ENCODE measurements around the gene SIPA1L2. TPM values are rescaled to one million over a fixed set of nuclear protein-coding genes. Genes with fewer than 3 reads are reported as not detected.
A peak's percentile ranks its signal among the peaks of the same experiment; 100 is the strongest.

The SIPA1L2 gene
- total and polyA plus RNA-seq, 2 of the 4 experiments (the other 2 are of a cell fraction): 7.1 to 13.4 TPM

DNA sequence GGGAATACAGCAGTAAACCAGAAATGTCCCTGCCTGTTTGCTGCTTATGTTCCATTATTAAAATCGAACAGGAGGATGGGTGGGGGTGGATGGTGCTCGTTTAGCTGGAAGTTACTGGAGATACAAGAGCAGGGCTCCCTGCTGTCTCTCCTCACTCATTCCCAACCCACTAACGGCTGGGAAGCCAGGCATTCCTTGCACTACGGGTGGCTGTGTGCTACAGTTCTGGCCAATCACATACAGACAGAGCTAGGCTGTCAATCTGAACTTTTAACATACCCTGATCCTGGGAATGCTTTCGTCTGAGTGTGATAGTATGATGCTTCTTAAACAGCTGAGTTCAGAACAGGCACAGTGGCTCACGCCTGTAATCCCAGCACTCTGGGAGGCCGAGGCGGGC, 7.0 kb downstream of the SIPA1L2 start:
- in situ Hi-C loops (cut with MboI; ENCODE audit: low sequenced_read_pairs) (no loop called here), intact Hi-C loops (cut with micrococcal nuclease) (loop anchor here (10.0 kb wide), 2 partner anchors 478 to 608 kb away; no protein-coding TSS in a partner anchor), dilution Hi-C loops (cut with HindIII; ENCODE audit: low sequenced_read_pairs, unreplicated experiment) (no loop called here)
- H2AFZ ChIP-seq (replicated peaks; ENCODE audit: low read length, poor library complexity): no peak overlapping the region
- no peak overlapping the region for H4K5ac ChIP-seq (ENCODE audit: low read depth, low read length)
- peaks cover 10 to 20% of the 10 kb centered on the region in 2 experiments; a peak in 3 of 4 replicates for H3K79me1 ChIP-seq (ENCODE audit: low read depth in 1 of 2, low read length in 2 of 2)
- H3K4me3 ChIP-seq (ENCODE audit: insufficient read depth, low read depth, low read length): no peak overlapping the region
- H3K9ac ChIP-seq (ENCODE audit: low read depth, low read length): no peak overlapping the region
- DNase-seq (no peak), ATAC-seq (ENCODE audit: low read depth) (no peak)
- no peaks in the 10 kb centered on the region for H3K9me3 ChIP-seq (ENCODE audit: control insufficient read depth, insufficient read depth, low read length)
- H4K8ac ChIP-seq (ENCODE audit: low read depth in 2 of 2, low read length in 2 of 2): no peak overlapping the region
- no peaks in the 10 kb centered on the region for H3K27me3 ChIP-seq (ENCODE audit: control insufficient read depth, insufficient read depth, low read length)
- H3K14ac ChIP-seq (replicated peaks; ENCODE audit: low read depth, low read length): no peak overlapping the region
- 60% methylated on average over 1 of the region's 8 CpGs; no CpG with 5 or more reads in 1 of the 2 experiments for WGBS, 2 experiments (ENCODE audit: extremely low coverage in 2 of 2, insufficient read length in 1 of 2)
- H3K18ac ChIP-seq (ENCODE audit: low read depth, low read length): no peak overlapping the region
- H3K36me3 ChIP-seq (ENCODE audit: control insufficient read depth, insufficient read depth, low read length): no peaks in the 10 kb centered on the region
- H3K9me1 ChIP-seq (ENCODE audit: insufficient read depth, low read length): peaks cover 8% of the 10 kb centered on the region; the same call in 1 of the 2 replicates
- H3K4ac ChIP-seq (ENCODE audit: low read depth, low read length): 0 out of 2 replicates have a peak overlapping the region, but pooled peaks have one; percentile 3
- H3K56ac ChIP-seq (ENCODE audit: extremely low read depth, insufficient read depth, low read length): no peak overlapping the region
- ChIA-PET POLR2A (ENCODE audit: unreplicated experiment) (no interaction called here), CTCF (no interaction called here)
- H2BK20ac ChIP-seq (ENCODE audit: low read depth, low read length): no peak overlapping the region
- no peak overlapping the region for H2BK120ac ChIP-seq (ENCODE audit: low read depth, low read length)
- no peak overlapping the region for H2AK5ac ChIP-seq (ENCODE audit: low read depth, low read length)
- H4K20me1 ChIP-seq (ENCODE audit: insufficient read depth, low read length): peaks cover 3% of the 10 kb centered on the region; the same call in 1 of the 2 replicates
- H3K4me2 ChIP-seq (ENCODE audit: low read depth, low read length): no peak overlapping the region
- H2BK5ac ChIP-seq (ENCODE audit: low read depth, low read length, poor library complexity, severe bottlenecking): no peak overlapping the region
- H2AK9ac ChIP-seq (replicated peaks; ENCODE audit: low read depth, low read length, poor library complexity): no peak overlapping the region
- TF ChIP-seq BHLHE40 (IDR thresholded peaks at IDR 0.05; ENCODE audit: low read depth, low read length) (no peak), RFX5 (IDR thresholded peaks at IDR 0.05; ENCODE audit: low read depth, low read length) (no peak), NFE2L2 (IDR thresholded peaks at IDR 0.05; ENCODE audit: low read depth, low read length) (no peak), MAFK (IDR thresholded peaks at IDR 0.05; ENCODE audit: low read depth, low read length) (no peak), MAZ (IDR thresholded peaks at IDR 0.05; ENCODE audit: borderline replicate concordance, low read depth, low read length) (no peak), SMC3 (IDR thresholded peaks at IDR 0.05; ENCODE audit: low read depth, low read length) (no peak)
- TF ChIP-seq, protein P1, sequence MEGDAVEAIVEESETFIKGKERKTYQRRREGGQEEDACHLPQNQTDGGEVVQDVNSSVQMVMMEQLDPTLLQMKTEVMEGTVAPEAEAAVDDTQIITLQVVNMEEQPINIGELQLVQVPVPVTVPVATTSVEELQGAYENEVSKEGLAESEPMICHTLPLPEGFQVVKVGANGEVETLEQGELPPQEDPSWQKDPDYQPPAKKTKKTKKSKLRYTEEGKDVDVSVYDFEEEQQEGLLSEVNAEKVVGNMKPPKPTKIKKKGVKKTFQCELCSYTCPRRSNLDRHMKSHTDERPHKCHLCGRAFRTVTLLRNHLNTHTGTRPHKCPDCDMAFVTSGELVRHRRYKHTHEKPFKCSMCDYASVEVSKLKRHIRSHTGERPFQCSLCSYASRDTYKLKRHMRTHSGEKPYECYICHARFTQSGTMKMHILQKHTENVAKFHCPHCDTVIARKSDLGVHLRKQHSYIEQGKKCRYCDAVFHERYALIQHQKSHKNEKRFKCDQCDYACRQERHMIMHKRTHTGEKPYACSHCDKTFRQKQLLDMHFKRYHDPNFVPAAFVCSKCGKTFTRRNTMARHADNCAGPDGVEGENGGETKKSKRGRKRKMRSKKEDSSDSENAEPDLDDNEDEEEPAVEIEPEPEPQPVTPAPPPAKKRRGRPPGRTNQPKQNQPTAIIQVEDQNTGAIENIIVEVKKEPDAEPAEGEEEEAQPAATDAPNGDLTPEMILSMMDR (conservative IDR thresholded peaks at IDR 0.05; ENCODE audit: low read depth, low read length): no peak
- no peak overlapping the region for H3K27ac ChIP-seq (ENCODE audit: insufficient read depth, low read length)
- no TSS peak for BruUV-seq (replicated peaks)
- H3K23ac ChIP-seq (ENCODE audit: low read depth, low read length): no peak overlapping the region
- no peak overlapping the region for H4K91ac ChIP-seq (ENCODE audit: insufficient read depth, low read depth, low read length)
- peaks cover 5% of the 10 kb centered on the region for H3K4me1 ChIP-seq (ENCODE audit: control insufficient read depth, insufficient read depth, low read length)
- no peak overlapping the region for H2BK15ac ChIP-seq (ENCODE audit: low read depth, low read length)

Measured in IMR-90 (cell line).